Measurements from ENCODE around the gene PRKD3. TPM values are rescaled to one million over a fixed set of nuclear protein-coding genes. Genes with fewer than 3 reads are reported as not detected.
"Not testable (repeated sequence)": the region's sequence is repeated elsewhere in the genome, so short reads cannot be mapped to it uniquely, and the experiment has no call there.

PRKD3 gene
- total RNA-seq, 1 experiment from 2014 or later = 40.2 TPM

DNA sequence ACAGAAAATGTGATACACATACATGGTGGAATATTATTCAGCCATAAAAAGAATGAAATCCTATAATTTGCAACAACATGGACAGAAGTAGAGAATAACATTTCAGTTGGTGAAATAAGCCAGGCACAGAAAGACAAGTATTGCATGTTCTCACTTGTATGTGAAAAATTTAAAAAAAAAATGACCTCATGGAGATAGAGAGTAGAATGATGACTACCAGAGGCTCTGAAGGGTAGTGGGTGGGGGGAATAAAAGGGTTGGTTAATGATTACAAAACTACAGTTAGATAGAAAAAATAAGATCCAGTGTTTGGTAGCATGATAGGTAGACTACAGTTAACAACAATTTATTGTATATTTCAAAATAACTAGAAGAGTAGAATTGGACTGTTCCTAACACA lies 24.5 kb downstream of the PRKD3 start:
- ChIA-PET POLR2A (no interaction called here), CTCF (no interaction called here)
- H3K4me3 Mint-ChIP-seq (ENCODE audit: unreplicated experiment) = no peak overlapping the region
- Histone ChIP-seq H3K9me3 (no peaks in the 10 kb centered on the region), H3K4me3 (ENCODE audit: low read depth, low read length) (no peak overlapping the region), H3K4me1 (no peaks in the 10 kb centered on the region), H3K27me3 (replicated peaks; ENCODE audit: control insufficient read depth, insufficient read depth, low read length) (no peaks in the 10 kb centered on the region), H3K36me3 (ENCODE audit: control insufficient read depth, insufficient read depth, low read length) (no peaks in the 10 kb centered on the region)
- TF ChIP-seq CTCF (IDR thresholded peaks at IDR 0.05; ENCODE audit: insufficient read depth in 1 of 2, low read depth in 1 of 2, low read length in 1 of 2, severe bottlenecking in 1 of 2, unreplicated experiment in 1 of 2) = no peak
- no peak overlapping the region for H3K27ac Mint-ChIP-seq (ENCODE audit: unreplicated experiment)
- no peaks in the 10 kb centered on the region for H3K9me3 Mint-ChIP-seq (ENCODE audit: unreplicated experiment)
- no peak for DNase-seq
- no TSS peak for BruUV-seq (replicated peaks)
- H3K36me3 Mint-ChIP-seq (ENCODE audit: insufficient read depth, unreplicated experiment) = peaks cover 9% of the 10 kb centered on the region
- intact Hi-C loops (cut with micrococcal nuclease; ENCODE audit: unreplicated experiment) = loop anchor here (2.0 kb wide), 1 partner anchor 77 kb away; no protein-coding TSS in a partner anchor
- no peaks in the 10 kb centered on the region for H3K27me3 Mint-ChIP-seq (ENCODE audit: insufficient read depth, unreplicated experiment)
- no peaks in the 10 kb centered on the region for H3K4me1 Mint-ChIP-seq (ENCODE audit: low read depth, unreplicated experiment)

DNA sequence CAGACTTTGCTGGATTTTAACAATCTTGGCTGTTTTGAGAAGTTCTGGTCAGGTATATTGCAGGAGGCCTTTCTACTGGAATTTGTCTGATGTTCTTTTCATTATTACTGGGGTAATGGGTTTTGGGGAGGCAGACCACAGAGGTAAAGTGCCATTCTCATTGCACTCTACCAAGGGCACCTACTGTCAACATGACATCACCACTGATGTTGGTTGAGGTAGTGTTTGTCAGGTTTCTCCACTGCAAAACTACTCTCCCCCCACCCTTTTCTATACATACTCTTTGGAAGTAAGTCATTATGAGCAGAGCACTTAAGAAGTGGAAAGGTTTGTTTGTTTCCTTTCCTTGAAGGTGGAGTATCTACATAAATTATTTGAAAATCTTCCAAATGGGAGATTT lies 27.0 kb downstream of the PRKD3 start:
- no peak for DNase-seq
- no peaks in the 10 kb centered on the region for H3K27me3 Mint-ChIP-seq (ENCODE audit: insufficient read depth, unreplicated experiment)
- peaks cover under 1% of the 10 kb centered on the region for H3K36me3 Mint-ChIP-seq (ENCODE audit: insufficient read depth, unreplicated experiment)
- H3K27me3 ChIP-seq (replicated peaks; ENCODE audit: control insufficient read depth, insufficient read depth, low read length) = no peaks in the 10 kb centered on the region
- no peaks in the 10 kb centered on the region for H3K4me1 Mint-ChIP-seq (ENCODE audit: low read depth, unreplicated experiment)
- no peaks in the 10 kb centered on the region for H3K9me3 Mint-ChIP-seq (ENCODE audit: unreplicated experiment)
- no peaks in the 10 kb centered on the region for H3K4me1 ChIP-seq
- no peak overlapping the region for H3K4me3 ChIP-seq (ENCODE audit: low read depth, low read length)
- no TSS peak for BruUV-seq (replicated peaks)
- H3K4me3 Mint-ChIP-seq (ENCODE audit: unreplicated experiment) = no peak overlapping the region
- H3K9me3 ChIP-seq = no peaks in the 10 kb centered on the region
- intact Hi-C loops (cut with micrococcal nuclease; ENCODE audit: unreplicated experiment) = no loop called here
- POLR2A ChIA-PET = no interaction called here
- no peaks in the 10 kb centered on the region for H3K36me3 ChIP-seq (ENCODE audit: control insufficient read depth, insufficient read depth, low read length)
- CTCF ChIA-PET = no interaction called here
- no peak for TF ChIP-seq CTCF (IDR thresholded peaks at IDR 0.05; ENCODE audit: insufficient read depth in 1 of 2, low read depth in 1 of 2, low read length in 1 of 2, severe bottlenecking in 1 of 2, unreplicated experiment in 1 of 2)
- H3K27ac Mint-ChIP-seq (ENCODE audit: unreplicated experiment) = no peak overlapping the region

DNA sequence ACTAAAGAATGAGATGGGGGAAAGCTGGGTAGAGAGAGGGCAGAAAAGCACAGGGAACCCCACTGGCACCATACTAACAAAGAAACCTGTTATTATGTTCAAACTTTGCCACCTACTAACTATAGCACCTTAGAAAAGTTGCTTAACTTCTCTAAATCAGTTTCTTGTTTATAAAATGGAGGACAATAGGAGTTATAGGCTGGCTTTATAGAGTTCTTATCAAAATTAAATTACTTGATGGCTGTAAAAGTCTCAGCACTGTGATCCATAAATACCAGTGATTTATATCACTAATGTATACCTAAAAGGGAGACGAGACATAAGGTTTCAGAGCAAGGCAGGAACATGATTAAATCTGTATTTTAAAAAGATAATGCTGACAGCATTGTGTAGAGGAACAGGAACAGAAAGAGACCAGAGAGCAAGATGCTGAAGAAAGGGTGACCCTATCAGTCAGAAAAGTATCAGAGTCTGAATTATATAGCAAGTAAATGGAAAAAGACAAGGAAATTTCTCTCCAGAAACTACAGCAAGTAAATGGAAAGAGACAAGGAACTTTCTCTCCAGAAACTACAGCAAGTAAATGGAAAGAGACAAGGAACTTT lies 29.1 kb downstream of the PRKD3 start:
- H3K4me3 ChIP-seq (ENCODE audit: low read depth, low read length) = no peak overlapping the region
- H3K4me1 ChIP-seq = no peaks in the 10 kb centered on the region
- no peaks in the 10 kb centered on the region for H3K36me3 ChIP-seq (ENCODE audit: control insufficient read depth, insufficient read depth, low read length)
- intact Hi-C loops (cut with micrococcal nuclease; ENCODE audit: unreplicated experiment) = no loop called here
- H3K27me3 ChIP-seq (replicated peaks; ENCODE audit: control insufficient read depth, insufficient read depth, low read length) = no peaks in the 10 kb centered on the region
- Mint-ChIP-seq H3K36me3 (ENCODE audit: insufficient read depth, unreplicated experiment) (peaks cover 13% of the 10 kb centered on the region), H3K9me3 (ENCODE audit: unreplicated experiment) (no peaks in the 10 kb centered on the region), H3K27me3 (ENCODE audit: insufficient read depth, unreplicated experiment) (no peaks in the 10 kb centered on the region), H3K4me1 (ENCODE audit: low read depth, unreplicated experiment) (no peaks in the 10 kb centered on the region), H3K4me3 (ENCODE audit: unreplicated experiment) (no peak overlapping the region), H3K27ac (ENCODE audit: unreplicated experiment) (no peak overlapping the region)
- no TSS peak for BruUV-seq (replicated peaks)
- ChIA-PET POLR2A (no interaction called here), CTCF (no interaction called here)
- no peak for DNase-seq
- H3K9me3 ChIP-seq = no peaks in the 10 kb centered on the region
- no peak for TF ChIP-seq CTCF (IDR thresholded peaks at IDR 0.05; ENCODE audit: insufficient read depth in 1 of 2, low read depth in 1 of 2, low read length in 1 of 2, severe bottlenecking in 1 of 2, unreplicated experiment in 1 of 2)

GRCh38 chr2:37294858-37295257 lies 29.8 kb downstream of the PRKD3 start:
- H3K4me3 Mint-ChIP-seq (ENCODE audit: unreplicated experiment); H3K9me3 ChIP-seq; H3K27me3 Mint-ChIP-seq (ENCODE audit: insufficient read depth, unreplicated experiment); H3K4me3 ChIP-seq (ENCODE audit: low read depth, low read length); POLR2A ChIA-PET; H3K27me3 ChIP-seq (replicated peaks; ENCODE audit: control insufficient read depth, insufficient read depth, low read length); H3K36me3 ChIP-seq (ENCODE audit: control insufficient read depth, insufficient read depth, low read length); BruUV-seq (replicated peaks); H3K4me1 ChIP-seq; DNase-seq; intact Hi-C loops (cut with micrococcal nuclease; ENCODE audit: unreplicated experiment); CTCF ChIA-PET; H3K27ac Mint-ChIP-seq (ENCODE audit: unreplicated experiment); H3K4me1 Mint-ChIP-seq (ENCODE audit: low read depth, unreplicated experiment); H3K9me3 Mint-ChIP-seq (ENCODE audit: unreplicated experiment): not testable (repeated sequence)
- peaks cover 20% of the 10 kb centered on the region for H3K36me3 Mint-ChIP-seq (ENCODE audit: insufficient read depth, unreplicated experiment)

Data from Caco-2 (cell line).